B cell (primary cell): ENCODE measurements around the gene ZNF384. TPM values are rescaled to one million over a fixed set of nuclear protein-coding genes. Genes with fewer than 3 reads are reported as not detected.

ENCODE experiments used
- ATAC-seq: fragments of 200-7000 bp; cut with Tn5 transposase; one replicate; pipeline ENCODE4 v1.10.0; 2021; ENCODE audit warnings: low read depth, mild to moderate bottlenecking, moderate number of reproducible peaks, moderate library complexity
- CTCF ChIA-PET: fragments of 350-600 bp; sonication (Branson Sonifier 250); formaldehyde crosslinking; loops from one replicate; lab custom pipeline; 2021; ENCODE audit warnings: antibody characterized with exemption, inconsistent platforms; lab: Charles Lee
- POLR2A ChIA-PET: fragments of 350-600 bp; sonication (Branson Sonifier 250); formaldehyde crosslinking; loops from one replicate; lab custom pipeline; 2021; ENCODE audit warnings: antibody characterized with exemption; lab: Charles Lee
- DNase-seq: peaks from one replicate; pipeline ENCODE4 v3.0.0; 2013
- H2AFZ ChIP-seq: 2 replicates; pipeline ENCODE4 v1.6.1; 2012; ENCODE audit warnings: mild to moderate bottlenecking, low read depth, low read length; ENCODE audit not compliant: insufficient read depth, poor library complexity, severe bottlenecking
- H3K27ac ChIP-seq, 2 donors: 1 replicate in 1 of 2; 2 replicates in 1 of 2; pipeline ENCODE4 v1.5.1; 2012 to 2013; ENCODE audit warnings: low read length in 2 of 2, mild to moderate bottlenecking in 2 of 2, moderate library complexity in 1 of 2
- H3K27me3 ChIP-seq, 4 experiments: fragments of 200-600 bp in 1 of 4; sonication (generic) in 1 of 4; replicated peaks in 1 of 4; 1 replicate in 2 of 4; 2 replicates in 2 of 4; pipeline versions ENCODE4 v1.6.1 to v1.7.0; 2013 to 2016; ENCODE audit warnings: low read length in 3 of 4, mild to moderate bottlenecking in 2 of 4, mixed read lengths in 1 of 4, moderate library complexity in 1 of 4; ENCODE audit not compliant: insufficient read depth in 4 of 4, control insufficient read depth in 3 of 4; ENCODE audit errors: control extremely low read depth in 1 of 4
- H3K36me3 ChIP-seq, 2 experiments: replicated peaks in 1 of 2; 1 replicate in 1 of 2; 2 replicates in 1 of 2; pipeline versions ENCODE4 v1.6.1 to v1.7.1; 2013; ENCODE audit warnings: low read length in 1 of 2; ENCODE audit not compliant: insufficient read depth in 2 of 2, control insufficient read depth in 1 of 2; ENCODE audit errors: control extremely low read depth in 1 of 2, extremely low read depth in 1 of 2
- H3K4me1 ChIP-seq, 2 donors: fragments of 200-600 bp in 1 of 2; sonication (generic) in 1 of 2; 1 replicate in 1 of 2; 2 replicates in 1 of 2; pipeline versions ENCODE4 v1.5.1 to v1.6.1; 2013 to 2017; ENCODE audit warnings: low read length in 2 of 2; ENCODE audit not compliant: control insufficient read depth in 2 of 2, insufficient read depth in 2 of 2
- H3K4me2 ChIP-seq: replicated peaks from 2 replicates; pipeline ENCODE3; 2012; ENCODE audit warnings: mild to moderate bottlenecking, low read depth, low read length; ENCODE audit not compliant: poor library complexity, severe bottlenecking
- H3K4me3 ChIP-seq, 5 experiments: fragments of 200-600 bp in 1 of 5; sonication (generic) in 1 of 5; 1 replicate in 3 of 5; 2 replicates in 2 of 5; pipeline versions ENCODE4 v1.5.1 to v1.7.0; 2011 to 2016; ENCODE audit warnings: low read length in 4 of 5, mild to moderate bottlenecking in 4 of 5, low read depth in 2 of 5, control low read depth in 1 of 5, moderate library complexity in 1 of 5; ENCODE audit not compliant: insufficient read depth in 1 of 5; ENCODE audit errors: control extremely low read depth in 1 of 5, extremely low read depth in 1 of 5
- H3K79me2 ChIP-seq: fragments of 200-600 bp; sonication (generic); one replicate; pipeline ENCODE4 v1.6.0; 2016; ENCODE audit warnings: low read length; ENCODE audit not compliant: control insufficient read depth, insufficient read depth
- H3K9ac ChIP-seq: fragments of 200-600 bp; sonication (generic); 2 replicates; pipeline ENCODE4 v1.6.1; 2017; ENCODE audit warnings: mild to moderate bottlenecking, low read length, moderate library complexity
- H3K9me3 ChIP-seq, 3 donors: one replicate each; pipeline versions ENCODE4 v1.6.1 to v1.7.1; 2013; ENCODE audit warnings: low read length in 2 of 3; ENCODE audit not compliant: control insufficient read depth in 2 of 3, insufficient read depth in 1 of 3; ENCODE audit errors: control extremely low read depth in 1 of 3
- H4K20me1 ChIP-seq: 2 replicates; pipeline ENCODE4 v1.6.0; 2012; ENCODE audit warnings: mild to moderate bottlenecking, low read length; ENCODE audit not compliant: insufficient read depth, control insufficient read depth, poor library complexity, severe bottlenecking
- H3K27ac Mint-ChIP-seq: one replicate; pipeline ENCODE4 v1.8.0; 2021; ENCODE audit warnings: mixed read lengths
- H3K27me3 Mint-ChIP-seq: one replicate; pipeline ENCODE4 v1.8.0; 2021; ENCODE audit warnings: mixed read lengths
- H3K4me1 Mint-ChIP-seq: one replicate; pipeline ENCODE4 v1.8.0; 2021; ENCODE audit warnings: mixed read lengths
- H3K4me3 Mint-ChIP-seq: one replicate; pipeline ENCODE4 v1.8.0; 2021; ENCODE audit warnings: mixed read lengths
- H3K9me3 Mint-ChIP-seq: one replicate; pipeline ENCODE4 v1.8.0; 2022; ENCODE audit warnings: mixed read lengths; ENCODE audit not compliant: insufficient read depth
- EZH2 ChIP-seq: IDR thresholded peaks from 2 replicates; pipeline ENCODE4 v1.6.1; 2012; ENCODE audit warnings: borderline replicate concordance, low read depth, mild to moderate bottlenecking, moderate library complexity, low read length; ENCODE audit not compliant: insufficient read depth, poor library complexity, severe bottlenecking
- WGBS: methylation state at CpG from one replicate; pipeline ENCODE4 v1.1.5; 2013; ENCODE audit warnings: missing lambda C conversion rate; ENCODE audit not compliant: insufficient coverage; 5-methylcytosine and 5-hydroxymethylcytosine counted together
- intact Hi-C: fragments of 100-400 bp; cut with micrococcal nuclease; formaldehyde crosslinking; loops from one replicate; pipeline ENCODE4 v1.10.0; 2022
- polyA plus RNA-seq: library from polyadenylated mRNA; depleted of rRNA; stranded (reverse); fragments of >200 nt; gene quantifications from 2 replicates; pipeline ENCODE4 v1.2.3, GENCODE V29; 2012
- total RNA-seq, 2 donors: library from RNA; stranded (reverse); fragments of 120-200 nt in 1 of 2; gene quantifications; 1 replicate in 1 of 2; 2 replicates in 1 of 2; pipeline versions ENCODE4 v1.2.3 to v1.2.4, GENCODE V29; 2013 to 2022
- TF ChIP-seq, protein P1 (sequence below): fragments of 200-600 bp; IDR thresholded peaks from one replicate; pipeline ENCODE4 v1.8.0; 2022; ENCODE audit warnings: antibody characterized with exemption, mild to moderate bottlenecking

Gene ZNF384
- total and polyA plus RNA-seq, 2 donors (not counting 1 experiment from before 2014, with no cell fraction given): 83.4 to 108 TPM

- 82% methylated on average over 6 of the region's 8 CpGs for WGBS
- ChIA-PET CTCF (interaction anchor here (1.0 to 2.5 kb wide), 8 partner anchors 8 to 145 kb away, joined by 3 to 7 read pairs (median 5); partner anchors contain the start of gene ZNF384), POLR2A (interaction anchor here (0.6 to 0.7 kb wide), 4 partner anchors 9 to 571 kb away, joined by 3 to 5 read pairs (median 4); no protein-coding TSS in a partner anchor)
- H3K79me2 ChIP-seq: peaks cover 2% of the 10 kb centered on the region
- intact Hi-C loops: no loop called here
- H2AFZ ChIP-seq: no peak overlapping the region
- H3K36me3 ChIP-seq: no peaks in the 10 kb centered on the region
- peak overlapping the region; percentile 69 for H3K4me2 ChIP-seq
- peaks cover 4 to 24% (median 18%) of the 10 kb centered on the region in 4 experiments for H3K27me3 ChIP-seq
- no peak for ATAC-seq
- no peaks in the 10 kb centered on the region for H4K20me1 ChIP-seq
- no peaks in the 10 kb centered on the region for H3K9me3 Mint-ChIP-seq
- peak overlapping the region; percentile 48 for H3K4me3 Mint-ChIP-seq
- H3K4me1 Mint-ChIP-seq: peaks cover 60% of the 10 kb centered on the region
- peaks cover 0 to 3% (median 0%) of the 10 kb centered on the region in 3 donors for H3K9me3 ChIP-seq
- H3K27ac Mint-ChIP-seq: peak overlapping the region; percentile 83
- no peak overlapping the region for H3K4me3 ChIP-seq
- TF ChIP-seq EZH2: no peak
- TF ChIP-seq, protein P1, sequence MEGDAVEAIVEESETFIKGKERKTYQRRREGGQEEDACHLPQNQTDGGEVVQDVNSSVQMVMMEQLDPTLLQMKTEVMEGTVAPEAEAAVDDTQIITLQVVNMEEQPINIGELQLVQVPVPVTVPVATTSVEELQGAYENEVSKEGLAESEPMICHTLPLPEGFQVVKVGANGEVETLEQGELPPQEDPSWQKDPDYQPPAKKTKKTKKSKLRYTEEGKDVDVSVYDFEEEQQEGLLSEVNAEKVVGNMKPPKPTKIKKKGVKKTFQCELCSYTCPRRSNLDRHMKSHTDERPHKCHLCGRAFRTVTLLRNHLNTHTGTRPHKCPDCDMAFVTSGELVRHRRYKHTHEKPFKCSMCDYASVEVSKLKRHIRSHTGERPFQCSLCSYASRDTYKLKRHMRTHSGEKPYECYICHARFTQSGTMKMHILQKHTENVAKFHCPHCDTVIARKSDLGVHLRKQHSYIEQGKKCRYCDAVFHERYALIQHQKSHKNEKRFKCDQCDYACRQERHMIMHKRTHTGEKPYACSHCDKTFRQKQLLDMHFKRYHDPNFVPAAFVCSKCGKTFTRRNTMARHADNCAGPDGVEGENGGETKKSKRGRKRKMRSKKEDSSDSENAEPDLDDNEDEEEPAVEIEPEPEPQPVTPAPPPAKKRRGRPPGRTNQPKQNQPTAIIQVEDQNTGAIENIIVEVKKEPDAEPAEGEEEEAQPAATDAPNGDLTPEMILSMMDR: no peak
- H3K27me3 Mint-ChIP-seq: peaks cover 20% of the 10 kb centered on the region
- no peak for DNase-seq
- no peak overlapping the region for H3K27ac ChIP-seq
- no peak overlapping the region for H3K9ac ChIP-seq
- H3K4me1 ChIP-seq: peaks cover 51 to 55% of the 10 kb centered on the region in 2 donors
These were observed 9.3 kb upstream of the ZNF384 start for GRCh38 chr12:6698352-6699046.
